PC-9 (cell line): ENCODE results near the gene EIF2B5. TPM values are rescaled to one million over a fixed set of nuclear protein-coding genes. Genes with fewer than 3 reads are reported as not detected.
"Not testable (repeated sequence)": the region's sequence is repeated elsewhere in the genome, so short reads cannot be mapped to it uniquely, and the experiment has no call there.

Source experiments
- BruUV-seq: library from RNA; stranded (reverse); fragments of 400-500 nt; replicated peaks from 2 replicates; lab custom pipeline; 2021; lab: Mats Ljungman, UMichigan
- CTCF ChIA-PET: fragments of 300-600 bp; sonication (Branson Sonifier 250); formaldehyde crosslinking; loops from one replicate; lab custom pipeline; 2022; ENCODE audit warnings: antibody characterized with exemption; lab: Charles Lee
- POLR2A ChIA-PET: fragments of 300-600 bp; sonication (Branson Sonifier 250); formaldehyde crosslinking; loops from one replicate; lab custom pipeline; 2022; ENCODE audit warnings: antibody characterized with exemption; ENCODE audit not compliant: unreplicated experiment; lab: Charles Lee
- DNase-seq, 2 experiments: peaks; one replicate each; pipeline versions ENCODE4 v3.0.0 to v3.0.0-alpha.2; 2015 to 2022; ENCODE audit warnings: mixed read lengths in 1 of 2
- H2AFZ ChIP-seq: fragments of 200-600 bp; sonication (generic); 2 replicates; pipeline ENCODE4 v1.8.1; 2017; ENCODE audit warnings: antibody characterized with exemption
- H3F3A ChIP-seq: fragments of 200-600 bp; sonication (generic); 2 replicates; pipeline ENCODE4 v1.8.1; 2017; ENCODE audit warnings: antibody characterized with exemption, mild to moderate bottlenecking, low read depth; ENCODE audit not compliant: insufficient read depth
- H3K27ac ChIP-seq: fragments of 200-600 bp; sonication (generic); 2 replicates; pipeline ENCODE4 v1.6.1; 2016; ENCODE audit warnings: mixed run types
- H3K27me3 ChIP-seq: fragments of 200-600 bp; sonication (generic); 2 replicates; pipeline ENCODE4 v1.6.1; 2016; ENCODE audit warnings: low read depth, mixed run types; ENCODE audit not compliant: insufficient read depth
- H3K36me3 ChIP-seq: fragments of 200-600 bp; sonication (generic); 2 replicates; pipeline ENCODE4 v1.6.1; 2016; ENCODE audit warnings: low read depth, mixed run types
- H3K4me1 ChIP-seq: fragments of 200-600 bp; sonication (generic); replicated peaks from 2 replicates; pipeline ENCODE4 v1.6.1; 2016; ENCODE audit warnings: mixed run types; ENCODE audit not compliant: insufficient read depth
- H3K4me2 ChIP-seq: fragments of 200-600 bp; sonication (generic); 2 replicates; pipeline ENCODE4 v1.6.1; 2017; ENCODE audit warnings: mixed run types
- H3K4me3 ChIP-seq: fragments of 200-600 bp; sonication (generic); 2 replicates; pipeline ENCODE4 v1.6.1; 2016; ENCODE audit warnings: mixed run types
- H3K79me2 ChIP-seq: fragments of 200-600 bp; sonication (generic); 2 replicates; pipeline ENCODE4 v1.6.1; 2017; ENCODE audit warnings: low read depth, mixed run types
- H3K9me2 ChIP-seq: fragments of 200-600 bp; sonication (generic); 2 replicates; pipeline ENCODE4 v1.8.1; 2017; ENCODE audit warnings: mild to moderate bottlenecking; ENCODE audit not compliant: insufficient read depth
- H3K9me3 ChIP-seq: fragments of 200-600 bp; sonication (generic); 2 replicates; pipeline ENCODE4 v1.8.1; 2016; ENCODE audit warnings: low read depth; ENCODE audit not compliant: insufficient read depth
- H4K20me1 ChIP-seq: fragments of 200-600 bp; sonication (generic); 2 replicates; pipeline ENCODE4 v1.8.1; 2017; ENCODE audit not compliant: insufficient read depth
- EZH2 ChIP-seq: fragments of 200-600 bp; sonication (generic); IDR thresholded peaks from 2 replicates; pipeline ENCODE4 v1.8.0; 2017; ENCODE audit warnings: antibody characterized with exemption, low read depth
- intact Hi-C: fragments of 100-400 bp; cut with micrococcal nuclease; formaldehyde crosslinking; loops from one replicate; pipeline ENCODE4 v1.10.0; 2022; ENCODE audit not compliant: unreplicated experiment
- total RNA-seq: library from RNA; stranded (reverse); gene quantifications from 2 replicates; pipeline ENCODE4 v1.2.3, GENCODE V29; 2021
- TF ChIP-seq, protein P1 (sequence below): fragments of 200-600 bp; sonication (generic); conservative IDR thresholded peaks from 2 replicates; pipeline ENCODE4 v1.6.1; 2017; ENCODE audit warnings: mixed run types, antibody characterized with exemption, mild to moderate bottlenecking, moderate library complexity

Gene EIF2B5
- total RNA-seq, 1 experiment from 2014 or later: 54.1 TPM

DNA sequence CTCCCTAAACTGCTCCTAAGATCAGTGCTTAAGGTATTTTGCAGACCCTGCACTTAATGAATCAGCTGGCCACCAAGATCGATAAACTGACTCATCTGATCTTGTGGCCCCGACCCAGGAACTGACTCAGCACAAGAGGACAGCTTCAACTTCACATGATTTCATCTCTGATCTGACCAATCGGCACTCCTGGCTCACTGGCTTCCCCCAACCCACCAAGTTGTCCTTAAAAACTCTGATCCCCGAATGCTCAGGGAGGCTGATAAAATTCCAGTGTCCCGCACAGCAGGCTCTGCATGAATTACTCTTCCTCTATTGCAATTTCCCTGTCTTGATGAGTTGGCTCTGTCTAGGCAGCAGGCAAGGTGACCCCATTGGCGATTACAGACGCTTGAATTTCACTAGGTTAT is 24.8 kb upstream of the EIF2B5 start:
- Histone ChIP-seq H3K4me2 (peak overlapping the region; percentile 85), H3K4me3 (peak overlapping the region; percentile 28; the same call in 1 of the 2 replicates), H3K27ac (peak overlapping the region; percentile 47), H3K36me3 (no peaks in the 10 kb centered on the region), H3K79me2 (no peaks in the 10 kb centered on the region), H3F3A (0 out of 2 replicates have a peak, but pooled peaks cover 14% of the 10 kb centered on the region), H4K20me1 (no peaks in the 10 kb centered on the region), H3K27me3 (no peaks in the 10 kb centered on the region), H3K4me1 (peaks cover 16% of the 10 kb centered on the region), H3K9me3 (no peaks in the 10 kb centered on the region), H2AFZ (peak overlapping the region; percentile 70), H3K9me2 (no peaks in the 10 kb centered on the region)
- ChIA-PET CTCF (no interaction called here), POLR2A (no interaction called here)
- intact Hi-C loops: no loop called here
- BruUV-seq: no TSS peak
- peak in 1 of 2 experiments; percentile 84 for DNase-seq
- TF ChIP-seq EZH2: no peak

DNA sequence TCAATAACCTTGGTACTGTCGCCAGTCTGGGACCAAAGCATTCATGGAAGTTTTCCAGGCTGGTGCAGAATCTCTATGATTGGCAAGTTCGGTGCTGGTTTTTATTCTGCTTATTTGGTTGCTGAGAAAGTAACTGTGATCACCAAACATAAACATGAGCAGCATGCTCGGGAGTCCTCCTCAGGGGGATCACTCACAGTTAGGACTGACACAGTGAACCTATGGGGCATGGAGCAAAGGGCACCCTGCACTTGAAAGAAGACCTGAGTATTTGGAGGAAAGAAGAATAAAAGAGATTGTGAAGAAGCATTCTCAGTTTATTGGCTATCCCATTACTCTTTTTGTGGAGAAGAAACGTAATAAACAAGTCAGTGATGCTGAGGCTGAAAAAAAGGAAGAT is 19.1 kb upstream of the EIF2B5 start:
- H3K9me3 ChIP-seq: no peaks in the 10 kb centered on the region
- no peaks in the 10 kb centered on the region for H4K20me1 ChIP-seq
- no peaks in the 10 kb centered on the region for H3F3A ChIP-seq
- H3K27me3 ChIP-seq: no peaks in the 10 kb centered on the region
- DNase-seq: no peak
- BruUV-seq: no TSS peak
- H3K4me2 ChIP-seq: no peak overlapping the region
- no peaks in the 10 kb centered on the region for H3K36me3 ChIP-seq
- no peaks in the 10 kb centered on the region for H3K9me2 ChIP-seq
- peaks cover under 1% of the 10 kb centered on the region; the same call in 1 of the 2 replicates for H3K4me1 ChIP-seq
- no peak overlapping the region for H2AFZ ChIP-seq
- TF ChIP-seq, protein P1, sequence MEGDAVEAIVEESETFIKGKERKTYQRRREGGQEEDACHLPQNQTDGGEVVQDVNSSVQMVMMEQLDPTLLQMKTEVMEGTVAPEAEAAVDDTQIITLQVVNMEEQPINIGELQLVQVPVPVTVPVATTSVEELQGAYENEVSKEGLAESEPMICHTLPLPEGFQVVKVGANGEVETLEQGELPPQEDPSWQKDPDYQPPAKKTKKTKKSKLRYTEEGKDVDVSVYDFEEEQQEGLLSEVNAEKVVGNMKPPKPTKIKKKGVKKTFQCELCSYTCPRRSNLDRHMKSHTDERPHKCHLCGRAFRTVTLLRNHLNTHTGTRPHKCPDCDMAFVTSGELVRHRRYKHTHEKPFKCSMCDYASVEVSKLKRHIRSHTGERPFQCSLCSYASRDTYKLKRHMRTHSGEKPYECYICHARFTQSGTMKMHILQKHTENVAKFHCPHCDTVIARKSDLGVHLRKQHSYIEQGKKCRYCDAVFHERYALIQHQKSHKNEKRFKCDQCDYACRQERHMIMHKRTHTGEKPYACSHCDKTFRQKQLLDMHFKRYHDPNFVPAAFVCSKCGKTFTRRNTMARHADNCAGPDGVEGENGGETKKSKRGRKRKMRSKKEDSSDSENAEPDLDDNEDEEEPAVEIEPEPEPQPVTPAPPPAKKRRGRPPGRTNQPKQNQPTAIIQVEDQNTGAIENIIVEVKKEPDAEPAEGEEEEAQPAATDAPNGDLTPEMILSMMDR: no peak
- TF ChIP-seq EZH2: no peak
- no peak overlapping the region for H3K27ac ChIP-seq
- no peak overlapping the region for H3K4me3 ChIP-seq
- ChIA-PET CTCF (no interaction called here), POLR2A (no interaction called here)
- no peaks in the 10 kb centered on the region for H3K79me2 ChIP-seq
- intact Hi-C loops: loop anchor here (5.0 kb wide), 1 partner anchor 74 kb away; no protein-coding TSS in a partner anchor

- intact Hi-C loops: loop anchor here (5.0 kb wide), 1 partner anchor 75 kb away; no protein-coding TSS in a partner anchor
- Histone ChIP-seq H3K36me3 (no peaks in the 10 kb centered on the region), H4K20me1 (no peaks in the 10 kb centered on the region), H3K4me2 (no peak overlapping the region), H3F3A (no peaks in the 10 kb centered on the region), H3K27me3 (no peaks in the 10 kb centered on the region), H3K9me3 (no peaks in the 10 kb centered on the region), H3K27ac (no peak overlapping the region), H3K4me1 (no peaks in the 10 kb centered on the region), H3K79me2 (no peaks in the 10 kb centered on the region), H3K4me3 (no peak overlapping the region), H3K9me2 (no peaks in the 10 kb centered on the region), H2AFZ (no peak overlapping the region)
- ChIA-PET CTCF (interaction anchor here (0.7 kb wide), 1 partner anchor 122 kb away, joined by 8 read pairs; no protein-coding TSS in a partner anchor), POLR2A (interaction anchor here (0.6 kb wide), 1 partner anchor 9 kb away, joined by 4 read pairs; no protein-coding TSS in a partner anchor)
- no peak for TF ChIP-seq EZH2
- TF ChIP-seq, protein P1: 0 out of 2 replicates have a peak, but pooled peaks have one; percentile 20
- no peak for DNase-seq
- BruUV-seq: no TSS peak
These were observed 17.5 kb upstream of the EIF2B5 start for GRCh38 chr3:184117636-184118035.

GRCh38 chr3:184121031-184121430 is 14.1 kb upstream of the EIF2B5 start:
- intact Hi-C loops, H3K79me2 ChIP-seq, H3K9me3 ChIP-seq, H3K9me2 ChIP-seq, BruUV-seq, DNase-seq, H3F3A ChIP-seq, H4K20me1 ChIP-seq, H3K27me3 ChIP-seq, H2AFZ ChIP-seq, H3K36me3 ChIP-seq, POLR2A ChIA-PET, H3K4me1 ChIP-seq, H3K27ac ChIP-seq, H3K4me3 ChIP-seq, H3K4me2 ChIP-seq: not testable (repeated sequence)
- CTCF ChIA-PET: interaction anchor here (0.5 kb wide), 1 partner anchor 34 kb away, joined by 3 read pairs; the partner anchor contains the start of gene DVL3
